GM21528 (cell line): ENCODE data around the gene NDST1.

Source experiments
- ATAC-seq: cut with Tn5 transposase; IDR thresholded peaks from one replicate; pipeline ENCODE4 v1.9.1; 2021; ENCODE audit warnings: mild to moderate bottlenecking, moderate library complexity; ENCODE audit not compliant: unreplicated experiment, low FRiP score

The NDST1 gene

DNA sequence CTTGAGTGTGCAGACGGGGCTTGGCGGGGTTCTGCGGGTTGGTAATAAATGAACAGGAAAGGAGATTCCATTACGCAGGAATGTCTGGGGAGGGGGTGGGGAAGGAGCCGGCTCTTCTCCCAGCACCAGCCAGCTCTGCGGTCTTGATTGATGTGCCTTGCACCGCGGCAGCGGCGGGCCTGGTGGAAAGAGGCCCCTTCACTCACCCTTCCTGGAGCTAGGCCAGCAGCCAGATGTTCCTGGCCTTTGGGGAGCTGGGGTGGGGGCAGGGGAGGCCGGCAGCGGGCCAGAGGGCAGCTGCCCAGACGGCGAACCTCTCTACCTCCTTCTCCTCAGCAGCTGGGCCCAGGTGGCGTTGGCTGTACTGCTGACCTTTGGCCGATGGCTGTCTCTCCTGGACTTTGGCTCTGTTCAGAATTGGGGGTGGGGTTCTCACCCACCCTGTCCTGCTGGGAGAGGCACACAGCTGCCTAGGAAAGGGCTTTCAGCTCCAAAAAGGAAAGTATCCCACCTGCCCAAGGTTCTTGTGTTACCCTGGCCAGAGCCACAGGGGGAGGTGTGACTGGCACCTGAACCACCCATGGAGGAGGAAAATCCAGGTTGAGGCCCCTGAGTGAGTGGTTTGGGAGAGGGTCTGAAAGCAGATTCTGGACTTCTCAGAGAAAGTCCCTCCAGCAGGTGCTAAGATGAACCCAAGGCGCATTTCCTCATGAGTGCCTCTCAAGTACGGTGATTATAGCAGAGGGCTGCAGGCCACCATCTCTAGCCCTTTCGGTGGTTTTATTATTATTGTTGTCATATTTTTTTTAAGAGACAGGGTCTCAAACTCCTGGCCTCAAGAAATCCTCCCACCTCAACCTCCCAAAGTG, 74.5 kb downstream of the NDST1 start:
- ATAC-seq: no peak

DNA sequence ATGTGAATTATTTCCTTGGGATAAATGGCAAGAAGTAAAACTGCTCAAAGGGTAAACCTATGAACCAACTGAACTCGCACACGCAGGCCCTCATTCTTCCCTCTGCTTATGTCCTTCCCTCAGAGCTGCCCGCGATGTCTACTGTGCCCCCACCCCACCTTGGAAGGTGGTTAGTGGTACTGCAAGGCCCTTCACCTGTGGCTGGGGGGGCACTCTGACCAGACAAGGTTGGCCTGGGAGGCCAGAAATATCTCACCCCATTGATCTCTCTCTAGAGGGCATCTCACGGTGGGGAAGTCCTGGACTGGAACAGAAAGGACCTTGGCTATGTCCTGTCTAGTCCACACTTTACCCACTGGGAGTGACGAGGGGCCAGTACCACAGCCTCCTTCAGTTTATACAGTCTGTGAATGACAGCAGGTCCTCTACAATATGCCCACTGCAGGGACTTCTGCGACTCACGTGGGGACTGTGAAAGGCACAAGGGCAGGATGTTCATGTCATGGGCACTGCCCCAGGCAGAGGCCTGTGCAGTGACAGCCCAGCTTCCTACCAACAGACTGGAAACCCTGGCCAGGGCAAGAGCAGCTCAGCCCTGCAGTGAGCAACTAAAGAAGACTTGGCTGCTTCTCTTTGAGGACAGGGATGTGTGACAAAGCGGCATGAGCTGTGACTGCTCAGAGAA, 75.8 kb downstream of the NDST1 start:
- no peak for ATAC-seq

DNA sequence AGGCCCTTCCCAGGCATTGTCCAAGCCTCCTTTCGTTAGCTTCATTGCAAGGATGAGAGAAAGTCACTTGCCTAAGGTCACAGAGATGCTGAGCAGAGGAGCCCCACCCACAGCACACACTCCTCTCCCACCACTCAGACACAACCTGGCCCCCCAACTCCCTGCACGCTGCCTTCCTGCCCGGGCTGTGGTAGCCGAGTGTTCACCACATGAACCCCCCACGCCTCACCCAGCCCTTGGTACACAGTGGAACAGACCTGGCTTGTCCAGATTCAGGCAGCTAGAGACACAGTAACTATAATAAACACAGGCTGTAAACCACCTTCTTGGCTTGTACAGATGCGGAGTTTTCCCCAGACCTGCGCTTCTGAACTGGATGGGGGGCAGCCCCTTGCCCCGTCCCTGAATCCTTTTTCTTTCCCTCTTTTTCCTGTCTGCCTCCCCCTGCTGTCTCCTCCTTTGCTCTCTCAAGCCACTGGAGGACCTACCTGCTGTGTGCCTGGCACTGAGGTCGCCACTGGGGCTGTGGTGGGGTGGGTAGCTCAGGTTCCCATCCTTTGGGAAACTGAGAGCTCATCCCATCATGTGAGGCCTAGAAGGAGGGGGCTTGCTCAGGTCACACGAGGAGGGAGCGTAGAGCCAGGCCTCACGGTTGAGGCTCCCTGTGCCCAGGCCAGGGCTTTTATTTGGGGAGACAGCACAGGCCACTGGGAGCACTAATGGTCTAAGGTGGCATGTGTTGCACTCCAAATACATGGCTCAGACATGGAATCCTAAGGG, 76.8 kb downstream of the NDST1 start:
- no peak for ATAC-seq

DNA sequence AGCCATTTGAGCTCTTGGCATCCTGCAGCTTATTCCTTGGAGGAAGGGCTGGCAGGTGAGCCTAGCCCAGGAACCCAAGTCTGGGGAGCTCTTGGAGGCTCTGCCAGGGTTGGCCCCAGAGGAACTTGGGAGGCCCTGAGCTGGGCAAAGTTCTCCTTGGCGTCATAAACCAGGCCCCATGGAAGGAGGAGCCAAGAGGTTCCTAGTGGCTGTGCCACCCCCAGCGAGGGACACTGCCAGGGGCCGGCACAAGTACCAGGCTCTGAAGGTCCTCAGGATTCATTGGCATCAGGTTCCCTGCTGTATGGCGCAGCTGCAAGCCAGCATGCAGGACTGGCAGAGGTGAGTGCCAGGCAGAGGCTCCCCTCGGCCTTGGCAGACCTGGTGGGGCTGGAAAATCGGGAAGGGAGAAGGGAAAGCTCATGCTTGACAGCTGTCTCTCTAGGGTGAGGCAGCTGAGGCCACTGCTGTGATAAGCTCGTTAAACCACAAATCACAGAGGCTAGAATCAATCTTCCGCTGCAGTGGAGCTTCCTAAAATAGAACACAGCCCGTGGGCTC, 77.9 kb downstream of the NDST1 start:
- ATAC-seq: no peak

GRCh38 chr5:150587016-150587415, 79.1 kb downstream of the NDST1 start:
- no peak for ATAC-seq

GRCh38 chr5:150587856-150588595, 80.1 kb downstream of the NDST1 start:
- no peak for ATAC-seq

GRCh38 chr5:150588596-150588890, 80.6 kb downstream of the NDST1 start:
- no peak for ATAC-seq

- no peak for ATAC-seq
Measured at GRCh38 chr5:150589862-150590601, 82.1 kb downstream of the NDST1 start.

GRCh38 chr5:150590979-150591695, 83.2 kb downstream of the NDST1 start:
- no peak for ATAC-seq

GRCh38 chr5:150593593-150593992, 85.7 kb downstream of the NDST1 start:
- no peak for ATAC-seq

GRCh38 chr5:150593996-150594395, 86.1 kb downstream of the NDST1 start:
- no peak for ATAC-seq

DNA sequence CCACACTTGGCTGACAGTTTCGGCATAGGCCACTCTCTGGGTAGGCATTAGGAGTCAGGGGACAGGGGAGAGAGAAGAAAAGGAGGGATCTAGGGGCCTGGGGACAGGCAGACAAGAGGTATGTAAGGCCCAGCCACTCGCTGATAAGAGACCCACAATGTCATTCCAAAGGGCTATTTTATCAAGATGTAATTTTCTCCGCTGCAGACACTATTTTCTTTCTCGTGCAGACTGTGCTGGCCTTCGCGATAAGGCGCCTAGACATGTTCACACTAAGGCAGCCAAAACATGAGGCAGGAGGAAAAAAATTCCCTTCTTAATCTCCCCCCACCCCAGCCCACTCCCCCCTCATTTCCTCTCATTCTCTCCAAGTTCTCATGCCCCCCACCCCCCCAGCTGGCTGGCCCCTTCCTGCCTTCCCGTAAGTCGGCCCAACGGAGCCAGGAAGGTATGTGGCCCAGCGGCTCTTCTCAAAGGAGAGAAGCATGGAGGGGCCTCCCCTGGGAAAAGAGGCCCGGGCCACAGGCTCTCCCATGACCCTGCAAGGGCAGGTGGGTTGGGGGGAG, 87.6 kb downstream of the NDST1 start:
- no peak for ATAC-seq

DNA sequence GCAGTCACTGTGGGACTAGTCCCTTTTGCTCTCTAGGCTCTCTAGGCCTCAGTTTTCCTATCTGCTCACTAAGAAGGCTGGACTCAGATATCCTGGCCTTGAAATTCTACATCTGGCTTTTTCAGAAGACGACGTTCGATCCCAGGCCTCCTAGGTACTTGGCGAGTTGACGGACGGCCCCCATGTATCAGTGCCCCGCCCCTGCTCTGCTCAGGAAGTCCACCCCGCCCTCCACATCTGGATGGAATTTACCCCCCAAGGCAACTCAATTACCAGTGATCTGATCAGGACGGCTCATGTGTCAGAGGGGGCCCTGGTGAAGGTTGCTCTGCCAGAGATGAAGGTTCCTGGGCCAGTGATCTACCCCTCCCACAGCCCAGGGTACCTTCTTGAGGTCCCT, 88.4 kb downstream of the NDST1 start:
- ATAC-seq: no peak

DNA sequence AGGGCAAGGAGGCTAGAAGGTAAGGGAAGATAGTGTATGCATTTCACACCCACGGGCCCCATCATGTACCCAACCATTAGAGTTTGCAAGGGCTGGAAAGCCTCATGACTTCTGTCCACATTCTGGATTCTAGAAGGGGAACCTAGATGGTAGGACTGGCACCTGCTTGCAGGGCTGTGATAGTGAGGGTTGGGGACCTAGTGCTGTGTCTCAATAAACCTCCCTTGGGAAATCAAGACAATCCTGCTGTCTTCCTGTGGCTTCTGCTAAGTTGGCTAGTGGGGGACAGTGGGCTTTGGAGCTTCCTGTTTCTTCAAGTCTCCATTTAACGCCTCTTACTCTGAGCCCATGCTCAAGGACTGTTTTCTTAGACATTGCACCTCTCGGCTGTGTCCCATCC, 88.9 kb downstream of the NDST1 start:
- ATAC-seq: no peak

- ATAC-seq: no peak
Measured at GRCh38 chr5:150598006-150598405, 90.1 kb downstream of the NDST1 start.

GRCh38 chr5:150598821-150599273, 90.9 kb downstream of the NDST1 start:
- no peak for ATAC-seq

GRCh38 chr5:150599281-150599680, 91.3 kb downstream of the NDST1 start:
- ATAC-seq: no peak

- ATAC-seq: no peak
Measured at GRCh38 chr5:150599917-150600511, 92.1 kb downstream of the NDST1 start.
